HG03175 (cell line): ENCODE results near the gene RIPOR1.
"Not testable (repeated sequence)": the region's sequence is repeated elsewhere in the genome, so short reads cannot be mapped to it uniquely, and the experiment has no call there.

Source experiments
- ATAC-seq: cut with Tn5 transposase; IDR thresholded peaks from one replicate; pipeline ENCODE4 v1.9.1; 2021; ENCODE audit warnings: mild to moderate bottlenecking, moderate library complexity; ENCODE audit not compliant: unreplicated experiment

Gene RIPOR1

GRCh38 chr16:67517155-67517445 is 11.5 kb upstream of the RIPOR1 start:
- ATAC-seq, result no peak

GRCh38 chr16:67517661-67518423 is 10.8 kb upstream of the RIPOR1 start:
- ATAC-seq, result peak; percentile 39

- no peak for ATAC-seq
Observed at GRCh38 chr16:67518676-67519075, 10.0 kb upstream of the RIPOR1 start.

- no peak for ATAC-seq
Observed at GRCh38 chr16:67519242-67519641, 9.4 kb upstream of the RIPOR1 start.

GRCh38 chr16:67521095-67521804 is 7.4 kb upstream of the RIPOR1 start:
- ATAC-seq, result peak; percentile 71

- no peak for ATAC-seq
Observed at GRCh38 chr16:67525176-67525860, 3.3 kb upstream of the RIPOR1 start.

- ATAC-seq, result no peak
Observed at GRCh38 chr16:67526149-67526791, 2.4 kb upstream of the RIPOR1 start.

- peak; percentile 21 for ATAC-seq
Observed at GRCh38 chr16:67528870-67529581, 397 bp downstream of the RIPOR1 start.

GRCh38 chr16:67529582-67530012 is 968 bp downstream of the RIPOR1 start:
- ATAC-seq, result no peak

GRCh38 chr16:67530013-67530939 is 1.6 kb downstream of the RIPOR1 start:
- no peak for ATAC-seq

- no peak for ATAC-seq
Observed at GRCh38 chr16:67531247-67531646, 2.6 kb downstream of the RIPOR1 start.

- no peak for ATAC-seq
Observed at GRCh38 chr16:67533024-67533560, 4.5 kb downstream of the RIPOR1 start.

GRCh38 chr16:67533987-67534386 is 5.4 kb downstream of the RIPOR1 start:
- ATAC-seq, result not testable (repeated sequence)

GRCh38 chr16:67534431-67534830 is 5.8 kb downstream of the RIPOR1 start:
- no peak for ATAC-seq

- no peak for ATAC-seq
Observed at GRCh38 chr16:67535201-67535600, 6.6 kb downstream of the RIPOR1 start.

- no peak for ATAC-seq
Observed at GRCh38 chr16:67537270-67537635, 8.6 kb downstream of the RIPOR1 start.

GRCh38 chr16:67537636-67538591 is 9.3 kb downstream of the RIPOR1 start:
- no peak for ATAC-seq

GRCh38 chr16:67538666-67539101 is 10.1 kb downstream of the RIPOR1 start:
- no peak for ATAC-seq
